ENCODE data around the gene MORC4.

Gene MORC4

GRCh38 chrX:106935175-106935574, 64.8 kb downstream of the MORC4 start:
- Histone ChIP-seq H3K9me2 (replicated peaks; ENCODE audit: insufficient read depth, low read length) (no peaks in the 10 kb centered on the region), H3K9ac (ENCODE audit: low read length) (no peak overlapping the region), H3K9me3 (ENCODE audit: insufficient read depth, low read length) (no peaks in the 10 kb centered on the region), H4K20me1 (ENCODE audit: low read depth, low read length) (no peaks in the 10 kb centered on the region), H3K27ac (ENCODE audit: low read depth, low read length) (no peak overlapping the region), H3F3A (ENCODE audit: insufficient read depth) (no peaks in the 10 kb centered on the region), H2AFZ (ENCODE audit: low read depth, low read length, severe bottlenecking) (no peak overlapping the region), H3K4me3 (ENCODE audit: insufficient read depth, low read length, poor library complexity, severe bottlenecking) (no peak overlapping the region), H3K4me2 (ENCODE audit: low read depth, low read length, poor library complexity, severe bottlenecking) (no peak overlapping the region), H3K27me3 (ENCODE audit: low read length) (no peaks in the 10 kb centered on the region), H3K79me2 (ENCODE audit: insufficient read depth, low read length) (no peaks in the 10 kb centered on the region), H3K36me3 (ENCODE audit: low read length) (no peaks in the 10 kb centered on the region)
- no peak for TF ChIP-seq EZH2phosphoT487 (conservative IDR thresholded peaks at IDR 0.05; ENCODE audit: low read length)
- no peak for TF ChIP-seq CTCF (IDR thresholded peaks at IDR 0.05; ENCODE audit: insufficient read depth, low read length, poor library complexity, severe bottlenecking)

GRCh38 chrX:106933538-106933961, 66.5 kb downstream of the MORC4 start:
- Histone ChIP-seq H3K79me2 (ENCODE audit: insufficient read depth, low read length) (no peaks in the 10 kb centered on the region), H3F3A (ENCODE audit: insufficient read depth) (no peaks in the 10 kb centered on the region), H3K4me2 (ENCODE audit: low read depth, low read length, poor library complexity, severe bottlenecking) (no peak overlapping the region), H3K27ac (ENCODE audit: low read depth, low read length) (no peak overlapping the region), H3K9me2 (replicated peaks; ENCODE audit: insufficient read depth, low read length) (no peaks in the 10 kb centered on the region), H2AFZ (ENCODE audit: low read depth, low read length, severe bottlenecking) (no peak overlapping the region), H3K27me3 (ENCODE audit: low read length) (no peaks in the 10 kb centered on the region), H3K36me3 (ENCODE audit: low read length) (no peaks in the 10 kb centered on the region), H3K4me3 (ENCODE audit: insufficient read depth, low read length, poor library complexity, severe bottlenecking) (no peak overlapping the region), H3K9ac (ENCODE audit: low read length) (no peak overlapping the region), H3K9me3 (ENCODE audit: insufficient read depth, low read length) (no peaks in the 10 kb centered on the region), H4K20me1 (ENCODE audit: low read depth, low read length) (no peaks in the 10 kb centered on the region)
- TF ChIP-seq CTCF (IDR thresholded peaks at IDR 0.05; ENCODE audit: insufficient read depth, low read length, poor library complexity, severe bottlenecking) (no peak), EZH2phosphoT487 (conservative IDR thresholded peaks at IDR 0.05; ENCODE audit: low read length) (no peak)

- no peaks in the 10 kb centered on the region for H3K9me2 ChIP-seq (replicated peaks; ENCODE audit: insufficient read depth, low read length)
- no peaks in the 10 kb centered on the region for H3F3A ChIP-seq (ENCODE audit: insufficient read depth)
- H3K9ac ChIP-seq (ENCODE audit: low read length): no peak overlapping the region
- no peaks in the 10 kb centered on the region for H3K79me2 ChIP-seq (ENCODE audit: insufficient read depth, low read length)
- H3K27me3 ChIP-seq (ENCODE audit: low read length): no peaks in the 10 kb centered on the region
- H3K9me3 ChIP-seq (ENCODE audit: insufficient read depth, low read length): no peaks in the 10 kb centered on the region
- TF ChIP-seq EZH2phosphoT487 (conservative IDR thresholded peaks at IDR 0.05; ENCODE audit: low read length): no peak
- no peak for TF ChIP-seq CTCF (IDR thresholded peaks at IDR 0.05; ENCODE audit: insufficient read depth, low read length, poor library complexity, severe bottlenecking)
- H4K20me1 ChIP-seq (ENCODE audit: low read depth, low read length): no peaks in the 10 kb centered on the region
- no peak overlapping the region for H3K27ac ChIP-seq (ENCODE audit: low read depth, low read length)
- H2AFZ ChIP-seq (ENCODE audit: low read depth, low read length, severe bottlenecking): no peak overlapping the region
- H3K4me2 ChIP-seq (ENCODE audit: low read depth, low read length, poor library complexity, severe bottlenecking): no peak overlapping the region
- no peaks in the 10 kb centered on the region for H3K36me3 ChIP-seq (ENCODE audit: low read length)
- no peak overlapping the region for H3K4me3 ChIP-seq (ENCODE audit: insufficient read depth, low read length, poor library complexity, severe bottlenecking)
These were observed 67.0 kb downstream of the MORC4 start for GRCh38 chrX:106932960-106933537.
